Activated CD8-positive, alpha-beta memory T cell treated with anti-CD3 and anti-CD28 coated beads, Interleukin-2, amount 10 ng/mL, durations not matched to agents 7 days and 5 days (primary cell): ENCODE data around the gene DRD2. TPM values are rescaled to one million over a fixed set of nuclear protein-coding genes. Genes with fewer than 3 reads are reported as not detected.

Experiments used
- ATAC-seq: fragments of 150-1000 bp; cut with Tn5 transposase; one replicate; pipeline ENCODE4 v1.10.0; 2021; ENCODE audit warnings: moderate library complexity
- CTCF ChIA-PET: fragments of 350-600 bp; sonication (Branson Sonifier 250); formaldehyde crosslinking; loops from one replicate; lab custom pipeline; 2021; ENCODE audit warnings: antibody characterized with exemption; lab: Charles Lee
- DNase-seq: peaks from one replicate; pipeline ENCODE4 v3.0.0-alpha.2; 2020
- H3K27ac Mint-ChIP-seq: one replicate; pipeline ENCODE4 v1.8.0; 2021; ENCODE audit warnings: mild to moderate bottlenecking, mixed read lengths
- H3K27me3 Mint-ChIP-seq: one replicate; pipeline ENCODE4 v1.8.0; 2021; ENCODE audit warnings: mixed read lengths
- H3K36me3 Mint-ChIP-seq: one replicate; pipeline ENCODE4 v1.8.0; 2021; ENCODE audit warnings: mild to moderate bottlenecking, mixed read lengths
- H3K4me1 Mint-ChIP-seq: one replicate; pipeline ENCODE4 v1.8.0; 2021; ENCODE audit warnings: mixed read lengths
- H3K4me3 Mint-ChIP-seq: one replicate; pipeline ENCODE4 v1.8.0; 2021; ENCODE audit warnings: mild to moderate bottlenecking, moderate library complexity, mixed read lengths
- H3K9me3 Mint-ChIP-seq: one replicate; pipeline ENCODE4 v1.8.0; 2022; ENCODE audit warnings: low read depth, mixed read lengths
- total RNA-seq, 2 experiments: library from RNA; stranded (reverse); gene quantifications; one replicate each; pipeline ENCODE4 v1.2.3, GENCODE V29; 2021

Gene DRD2
- total RNA-seq, 2 experiments from 2014 or later: 0.52 to 1.4 TPM

GRCh38 chr11:113504586-113504985 lies 29.4 kb upstream of the DRD2 start:
- no peak overlapping the region for H3K27ac Mint-ChIP-seq
- DNase-seq (no peak), ATAC-seq (no peak)
- CTCF ChIA-PET: no interaction called here
- H3K36me3 Mint-ChIP-seq: no peaks in the 10 kb centered on the region
- peaks cover 53% of the 10 kb centered on the region for H3K27me3 Mint-ChIP-seq
- no peak overlapping the region for H3K4me3 Mint-ChIP-seq
- no peaks in the 10 kb centered on the region for H3K4me1 Mint-ChIP-seq
- no peaks in the 10 kb centered on the region for H3K9me3 Mint-ChIP-seq

- Mint-ChIP-seq H3K36me3 (no peaks in the 10 kb centered on the region), H3K9me3 (no peaks in the 10 kb centered on the region), H3K27ac (no peak overlapping the region), H3K27me3 (peaks cover 51% of the 10 kb centered on the region), H3K4me1 (no peaks in the 10 kb centered on the region), H3K4me3 (no peak overlapping the region)
- DNase-seq (no peak), ATAC-seq (no peak)
- CTCF ChIA-PET: no interaction called here
Observed at GRCh38 chr11:113504071-113504470, 28.9 kb upstream of the DRD2 start.

GRCh38 chr11:113497066-113497910 lies 22.1 kb upstream of the DRD2 start:
- Mint-ChIP-seq H3K27me3 (peaks cover 41% of the 10 kb centered on the region), H3K27ac (no peak overlapping the region)
- CTCF ChIA-PET: no interaction called here

GRCh38 chr11:113496026-113496651 lies 20.9 kb upstream of the DRD2 start:
- CTCF ChIA-PET: no interaction called here
- H3K36me3 Mint-ChIP-seq: no peaks in the 10 kb centered on the region
- no peaks in the 10 kb centered on the region for H3K4me1 Mint-ChIP-seq
- DNase-seq (no peak), ATAC-seq (no peak)
- H3K9me3 Mint-ChIP-seq: no peaks in the 10 kb centered on the region
- H3K27ac Mint-ChIP-seq: no peak overlapping the region
- H3K4me3 Mint-ChIP-seq: no peak overlapping the region
- peaks cover 32% of the 10 kb centered on the region for H3K27me3 Mint-ChIP-seq

More at GRCh38 chr11:113497066-113497910, 22.1 kb upstream of the DRD2 start:
- no peaks in the 10 kb centered on the region for H3K4me1 Mint-ChIP-seq
- no peak for DNase-seq
- no peaks in the 10 kb centered on the region for H3K36me3 Mint-ChIP-seq
- no peak for ATAC-seq
- H3K4me3 Mint-ChIP-seq: no peak overlapping the region
- no peaks in the 10 kb centered on the region for H3K9me3 Mint-ChIP-seq

GRCh38 chr11:113494021-113494420 lies 18.8 kb upstream of the DRD2 start:
- no peak overlapping the region for H3K27ac Mint-ChIP-seq
- no peaks in the 10 kb centered on the region for H3K4me1 Mint-ChIP-seq
- DNase-seq: no peak
- no peak for ATAC-seq
- no peaks in the 10 kb centered on the region for H3K36me3 Mint-ChIP-seq
- H3K9me3 Mint-ChIP-seq: no peaks in the 10 kb centered on the region
- H3K4me3 Mint-ChIP-seq: no peak overlapping the region
- H3K27me3 Mint-ChIP-seq: peaks cover 31% of the 10 kb centered on the region
- CTCF ChIA-PET: interaction anchor here (0.8 to 1.2 kb wide), 2 partner anchors 38 to 197 kb away, joined by 3 to 4 read pairs; no protein-coding TSS in a partner anchor

GRCh38 chr11:113493206-113493605 lies 18.0 kb upstream of the DRD2 start:
- H3K4me3 Mint-ChIP-seq: no peak overlapping the region
- no peaks in the 10 kb centered on the region for H3K36me3 Mint-ChIP-seq
- H3K9me3 Mint-ChIP-seq: no peaks in the 10 kb centered on the region
- no peak for DNase-seq
- no peak for ATAC-seq
- CTCF ChIA-PET: no interaction called here
- H3K27me3 Mint-ChIP-seq: peaks cover 31% of the 10 kb centered on the region
- no peak overlapping the region for H3K27ac Mint-ChIP-seq
- H3K4me1 Mint-ChIP-seq: no peaks in the 10 kb centered on the region

- Mint-ChIP-seq H3K9me3 (no peaks in the 10 kb centered on the region), H3K4me3 (no peak overlapping the region), H3K36me3 (no peaks in the 10 kb centered on the region), H3K27me3 (peaks cover 23% of the 10 kb centered on the region), H3K4me1 (no peaks in the 10 kb centered on the region), H3K27ac (no peak overlapping the region)
- DNase-seq (no peak), ATAC-seq (no peak)
- CTCF ChIA-PET: no interaction called here
Observed at GRCh38 chr11:113488931-113489351, 13.7 kb upstream of the DRD2 start.

GRCh38 chr11:113487622-113488021 lies 12.4 kb upstream of the DRD2 start:
- CTCF ChIA-PET: no interaction called here
- no peaks in the 10 kb centered on the region for H3K4me1 Mint-ChIP-seq
- DNase-seq: no peak
- H3K27me3 Mint-ChIP-seq: peaks cover 17% of the 10 kb centered on the region
- H3K27ac Mint-ChIP-seq: no peak overlapping the region
- no peak for ATAC-seq
- no peaks in the 10 kb centered on the region for H3K9me3 Mint-ChIP-seq
- no peaks in the 10 kb centered on the region for H3K36me3 Mint-ChIP-seq
- H3K4me3 Mint-ChIP-seq: no peak overlapping the region

GRCh38 chr11:113484223-113484622 lies 9.0 kb upstream of the DRD2 start:
- Mint-ChIP-seq H3K9me3 (no peaks in the 10 kb centered on the region), H3K4me3 (no peak overlapping the region), H3K36me3 (no peaks in the 10 kb centered on the region), H3K27me3 (peaks cover 41% of the 10 kb centered on the region), H3K4me1 (no peaks in the 10 kb centered on the region), H3K27ac (no peak overlapping the region)
- DNase-seq (no peak), ATAC-seq (no peak)
- CTCF ChIA-PET: no interaction called here

GRCh38 chr11:113481672-113482071 lies 6.5 kb upstream of the DRD2 start:
- ATAC-seq (no peak), DNase-seq (no peak)
- no peaks in the 10 kb centered on the region for H3K4me1 Mint-ChIP-seq
- no peaks in the 10 kb centered on the region for H3K36me3 Mint-ChIP-seq
- no peak overlapping the region for H3K4me3 Mint-ChIP-seq
- H3K9me3 Mint-ChIP-seq: no peaks in the 10 kb centered on the region
- CTCF ChIA-PET: no interaction called here
- H3K27me3 Mint-ChIP-seq: peaks cover 63% of the 10 kb centered on the region
- no peak overlapping the region for H3K27ac Mint-ChIP-seq

- no peak overlapping the region for H3K4me3 Mint-ChIP-seq
- peaks cover 65% of the 10 kb centered on the region for H3K27me3 Mint-ChIP-seq
- no peaks in the 10 kb centered on the region for H3K36me3 Mint-ChIP-seq
- CTCF ChIA-PET: no interaction called here
- no peak for DNase-seq
- no peak for ATAC-seq
- H3K9me3 Mint-ChIP-seq: no peaks in the 10 kb centered on the region
- no peaks in the 10 kb centered on the region for H3K4me1 Mint-ChIP-seq
- no peak overlapping the region for H3K27ac Mint-ChIP-seq
Observed at GRCh38 chr11:113481226-113481625, 6.0 kb upstream of the DRD2 start.

- Mint-ChIP-seq H3K27ac (no peak overlapping the region), H3K27me3 (peaks cover 75% of the 10 kb centered on the region), H3K9me3 (no peaks in the 10 kb centered on the region), H3K4me3 (no peak overlapping the region), H3K36me3 (peaks cover 1% of the 10 kb centered on the region), H3K4me1 (peaks cover 6% of the 10 kb centered on the region)
- CTCF ChIA-PET: no interaction called here
- DNase-seq (no peak), ATAC-seq (peak; percentile 45)
Observed at GRCh38 chr11:113477321-113477720, 2.1 kb upstream of the DRD2 start.

- H3K27ac Mint-ChIP-seq: no peak overlapping the region
- CTCF ChIA-PET: no interaction called here
- H3K4me3 Mint-ChIP-seq: no peak overlapping the region
- H3K4me1 Mint-ChIP-seq: peaks cover 6% of the 10 kb centered on the region
- H3K36me3 Mint-ChIP-seq: peaks cover 1% of the 10 kb centered on the region
- H3K9me3 Mint-ChIP-seq: no peaks in the 10 kb centered on the region
- no peak for ATAC-seq
- H3K27me3 Mint-ChIP-seq: peaks cover 75% of the 10 kb centered on the region
- DNase-seq: no peak
Observed at GRCh38 chr11:113476553-113476952, 1.4 kb upstream of the DRD2 start.
